ENCODE results near the gene USP47.

DNA sequence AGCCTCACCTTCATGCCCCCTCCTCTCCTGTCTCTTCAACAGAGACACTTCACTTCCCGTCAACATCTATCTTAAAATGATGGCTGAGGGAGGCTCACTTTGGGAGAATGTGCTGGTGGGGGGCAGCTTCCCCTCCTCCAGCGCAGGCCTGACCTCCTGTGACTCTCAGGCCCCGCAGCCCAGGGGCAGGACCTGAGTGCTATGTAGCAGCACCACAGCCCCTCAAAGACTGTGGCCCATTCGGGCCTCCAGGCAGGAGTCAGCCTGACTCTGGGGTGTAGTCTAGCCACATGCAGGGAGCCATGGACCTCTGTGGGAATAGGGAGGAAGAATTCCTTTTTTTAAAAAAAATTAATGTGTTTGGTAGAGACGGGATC is 123.0 kb downstream of the USP47 start:
- TF ChIP-seq, protein P1, sequence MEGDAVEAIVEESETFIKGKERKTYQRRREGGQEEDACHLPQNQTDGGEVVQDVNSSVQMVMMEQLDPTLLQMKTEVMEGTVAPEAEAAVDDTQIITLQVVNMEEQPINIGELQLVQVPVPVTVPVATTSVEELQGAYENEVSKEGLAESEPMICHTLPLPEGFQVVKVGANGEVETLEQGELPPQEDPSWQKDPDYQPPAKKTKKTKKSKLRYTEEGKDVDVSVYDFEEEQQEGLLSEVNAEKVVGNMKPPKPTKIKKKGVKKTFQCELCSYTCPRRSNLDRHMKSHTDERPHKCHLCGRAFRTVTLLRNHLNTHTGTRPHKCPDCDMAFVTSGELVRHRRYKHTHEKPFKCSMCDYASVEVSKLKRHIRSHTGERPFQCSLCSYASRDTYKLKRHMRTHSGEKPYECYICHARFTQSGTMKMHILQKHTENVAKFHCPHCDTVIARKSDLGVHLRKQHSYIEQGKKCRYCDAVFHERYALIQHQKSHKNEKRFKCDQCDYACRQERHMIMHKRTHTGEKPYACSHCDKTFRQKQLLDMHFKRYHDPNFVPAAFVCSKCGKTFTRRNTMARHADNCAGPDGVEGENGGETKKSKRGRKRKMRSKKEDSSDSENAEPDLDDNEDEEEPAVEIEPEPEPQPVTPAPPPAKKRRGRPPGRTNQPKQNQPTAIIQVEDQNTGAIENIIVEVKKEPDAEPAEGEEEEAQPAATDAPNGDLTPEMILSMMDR (conservative IDR thresholded peaks at IDR 0.05; ENCODE audit: low read depth, low read length), result no peak
- no peak for TF ChIP-seq EZH2 (IDR thresholded peaks at IDR 0.05; ENCODE audit: low read length, unreplicated experiment)

Measured in PC-3 (cell line).